ENCODE data around the gene SAMD4A. TPM values are rescaled to one million over a fixed set of nuclear protein-coding genes. Genes with fewer than 3 reads are reported as not detected.

Gene SAMD4A
- total RNA-seq, 1 experiment from 2014 or later, result 18.3 TPM

DNA sequence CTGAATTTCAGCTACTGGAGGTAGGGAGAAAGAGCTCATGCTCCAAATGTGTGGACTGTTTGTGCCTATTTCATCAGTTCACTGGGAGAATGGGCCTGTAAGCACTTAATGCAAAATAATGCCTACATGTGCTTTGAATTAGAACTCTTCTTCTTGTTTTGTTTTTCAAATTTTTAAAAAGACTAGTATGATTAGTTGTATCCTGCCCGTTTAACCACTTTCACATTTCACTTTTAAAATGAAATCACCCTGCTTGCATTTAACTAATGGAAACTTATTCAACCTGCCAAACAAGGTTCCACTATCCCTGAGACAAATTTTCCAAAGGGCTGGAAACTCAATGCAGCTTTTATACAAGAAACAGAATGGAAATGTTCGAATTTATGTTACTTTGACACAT lies 79.7 kb downstream of the SAMD4A start:
- BruUV-seq (replicated peaks), result no TSS peak
- H3K4me3 ChIP-seq, result no peak overlapping the region
- H3K27ac ChIP-seq, result no peak overlapping the region
- H4K20me1 ChIP-seq (ENCODE audit: insufficient read depth), result no peaks in the 10 kb centered on the region
- TF ChIP-seq EZH2 (IDR thresholded peaks at IDR 0.05; ENCODE audit: low read depth), result no peak
- TF ChIP-seq, protein P1, sequence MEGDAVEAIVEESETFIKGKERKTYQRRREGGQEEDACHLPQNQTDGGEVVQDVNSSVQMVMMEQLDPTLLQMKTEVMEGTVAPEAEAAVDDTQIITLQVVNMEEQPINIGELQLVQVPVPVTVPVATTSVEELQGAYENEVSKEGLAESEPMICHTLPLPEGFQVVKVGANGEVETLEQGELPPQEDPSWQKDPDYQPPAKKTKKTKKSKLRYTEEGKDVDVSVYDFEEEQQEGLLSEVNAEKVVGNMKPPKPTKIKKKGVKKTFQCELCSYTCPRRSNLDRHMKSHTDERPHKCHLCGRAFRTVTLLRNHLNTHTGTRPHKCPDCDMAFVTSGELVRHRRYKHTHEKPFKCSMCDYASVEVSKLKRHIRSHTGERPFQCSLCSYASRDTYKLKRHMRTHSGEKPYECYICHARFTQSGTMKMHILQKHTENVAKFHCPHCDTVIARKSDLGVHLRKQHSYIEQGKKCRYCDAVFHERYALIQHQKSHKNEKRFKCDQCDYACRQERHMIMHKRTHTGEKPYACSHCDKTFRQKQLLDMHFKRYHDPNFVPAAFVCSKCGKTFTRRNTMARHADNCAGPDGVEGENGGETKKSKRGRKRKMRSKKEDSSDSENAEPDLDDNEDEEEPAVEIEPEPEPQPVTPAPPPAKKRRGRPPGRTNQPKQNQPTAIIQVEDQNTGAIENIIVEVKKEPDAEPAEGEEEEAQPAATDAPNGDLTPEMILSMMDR (conservative IDR thresholded peaks at IDR 0.05), result no peak
- no peaks in the 10 kb centered on the region for H3K9me3 ChIP-seq (ENCODE audit: insufficient read depth, low read depth)
- H3K36me3 ChIP-seq (ENCODE audit: low read depth), result no peaks in the 10 kb centered on the region
- intact Hi-C loops (cut with micrococcal nuclease; ENCODE audit: unreplicated experiment), result no loop called here
- H3F3A ChIP-seq (ENCODE audit: insufficient read depth, low read depth), result peaks cover 13% of the 10 kb centered on the region
- H3K79me2 ChIP-seq (ENCODE audit: low read depth), result peaks cover 16% of the 10 kb centered on the region; the same call in 1 of the 2 replicates
- no peak overlapping the region for H3K4me2 ChIP-seq
- peaks cover 27% of the 10 kb centered on the region for H3K4me1 ChIP-seq (replicated peaks; ENCODE audit: insufficient read depth)
- no peak overlapping the region for H2AFZ ChIP-seq
- CTCF ChIA-PET, result no interaction called here
- H3K9me2 ChIP-seq (ENCODE audit: insufficient read depth), result no peaks in the 10 kb centered on the region
- no peak for DNase-seq
- POLR2A ChIA-PET (ENCODE audit: unreplicated experiment), result no interaction called here
- no peaks in the 10 kb centered on the region for H3K27me3 ChIP-seq (ENCODE audit: insufficient read depth, low read depth)

DNA sequence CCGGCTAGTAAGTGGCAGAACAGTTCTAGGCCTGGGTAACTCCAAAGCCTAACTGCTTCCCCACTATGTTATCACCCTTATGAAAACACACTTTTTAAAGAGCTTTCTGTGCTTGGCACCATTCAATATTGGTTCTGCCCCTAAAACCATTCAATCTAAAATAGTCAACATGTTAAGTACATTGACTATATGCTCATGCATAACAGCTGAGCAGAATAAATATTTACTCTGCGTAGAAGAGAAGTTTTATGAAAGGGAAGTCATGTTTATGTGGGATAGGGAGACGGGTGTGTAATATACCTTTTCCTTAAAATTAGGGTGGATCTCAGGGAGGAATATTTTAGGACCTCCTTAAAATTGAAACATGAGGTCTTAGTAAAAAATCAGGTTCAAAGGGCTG lies 80.5 kb downstream of the SAMD4A start:
- POLR2A ChIA-PET (ENCODE audit: unreplicated experiment), result no interaction called here
- H3K4me3 ChIP-seq, result no peak overlapping the region
- BruUV-seq (replicated peaks), result no TSS peak
- H3K27ac ChIP-seq, result no peak overlapping the region
- H2AFZ ChIP-seq, result no peak overlapping the region
- peaks cover 16% of the 10 kb centered on the region; the same call in 1 of the 2 replicates for H3K79me2 ChIP-seq (ENCODE audit: low read depth)
- H3K4me2 ChIP-seq, result no peak overlapping the region
- H3K9me3 ChIP-seq (ENCODE audit: insufficient read depth, low read depth), result no peaks in the 10 kb centered on the region
- peaks cover 18% of the 10 kb centered on the region for H3F3A ChIP-seq (ENCODE audit: insufficient read depth, low read depth)
- no peaks in the 10 kb centered on the region for H4K20me1 ChIP-seq (ENCODE audit: insufficient read depth)
- H3K36me3 ChIP-seq (ENCODE audit: low read depth), result no peaks in the 10 kb centered on the region
- CTCF ChIA-PET, result no interaction called here
- DNase-seq, result no peak
- no peaks in the 10 kb centered on the region for H3K27me3 ChIP-seq (ENCODE audit: insufficient read depth, low read depth)
- H3K4me1 ChIP-seq (replicated peaks; ENCODE audit: insufficient read depth), result peaks cover 33% of the 10 kb centered on the region
- H3K9me2 ChIP-seq (ENCODE audit: insufficient read depth), result no peaks in the 10 kb centered on the region
- TF ChIP-seq, protein P1 (conservative IDR thresholded peaks at IDR 0.05), result no peak
- TF ChIP-seq EZH2 (IDR thresholded peaks at IDR 0.05; ENCODE audit: low read depth), result no peak
- intact Hi-C loops (cut with micrococcal nuclease; ENCODE audit: unreplicated experiment), result no loop called here

DNA sequence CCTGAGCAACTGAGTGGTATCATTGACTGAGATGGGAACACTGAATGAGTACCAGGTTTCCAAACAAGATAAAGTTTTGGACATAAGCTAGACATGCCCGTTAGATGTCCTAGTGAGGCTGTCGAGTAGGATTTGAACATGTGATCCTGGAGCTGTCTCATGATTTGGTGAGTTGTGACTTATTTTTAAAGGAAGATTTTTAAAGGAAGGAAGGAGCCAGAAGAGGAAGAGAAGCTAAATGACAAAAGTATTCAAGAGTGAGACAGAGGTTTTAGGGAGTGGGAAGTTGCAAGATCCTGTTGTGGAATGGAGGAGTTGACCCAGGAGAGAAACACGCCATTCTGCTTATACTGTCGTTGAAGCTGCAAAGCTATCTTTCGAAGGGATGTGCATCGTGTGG lies 82.1 kb downstream of the SAMD4A start:
- TF ChIP-seq EZH2 (IDR thresholded peaks at IDR 0.05; ENCODE audit: low read depth), result no peak
- TF ChIP-seq, protein P1 (conservative IDR thresholded peaks at IDR 0.05), result no peak
- CTCF ChIA-PET, result no interaction called here
- no peak overlapping the region for H3K4me3 ChIP-seq
- no peaks in the 10 kb centered on the region for H3K9me2 ChIP-seq (ENCODE audit: insufficient read depth)
- intact Hi-C loops (cut with micrococcal nuclease; ENCODE audit: unreplicated experiment), result no loop called here
- H3F3A ChIP-seq (ENCODE audit: insufficient read depth, low read depth), result peaks cover 32% of the 10 kb centered on the region
- peaks cover 27% of the 10 kb centered on the region; the same call in 1 of the 2 replicates for H3K79me2 ChIP-seq (ENCODE audit: low read depth)
- H3K27me3 ChIP-seq (ENCODE audit: insufficient read depth, low read depth), result no peaks in the 10 kb centered on the region
- H3K36me3 ChIP-seq (ENCODE audit: low read depth), result no peaks in the 10 kb centered on the region
- no peak overlapping the region for H2AFZ ChIP-seq
- no peaks in the 10 kb centered on the region for H4K20me1 ChIP-seq (ENCODE audit: insufficient read depth)
- BruUV-seq (replicated peaks), result no TSS peak
- POLR2A ChIA-PET (ENCODE audit: unreplicated experiment), result interaction anchor here (0.7 kb wide), 1 partner anchor 30 kb away, joined by 3 read pairs; no protein-coding TSS in a partner anchor
- peaks cover 50% of the 10 kb centered on the region for H3K4me1 ChIP-seq (replicated peaks; ENCODE audit: insufficient read depth)
- no peak for DNase-seq
- H3K9me3 ChIP-seq (ENCODE audit: insufficient read depth, low read depth), result no peaks in the 10 kb centered on the region
- H3K27ac ChIP-seq, result no peak overlapping the region
- H3K4me2 ChIP-seq, result no peak overlapping the region

Measured in PC-9 (cell line).